SK-N-SH treated with all-trans-retinoic acid at 6 μM for 48 hours (cell line): ENCODE measurements around the gene FAM83E.

Experiments
- ATAC-seq: fragments of 200-7000 bp; cut with Tn5 transposase; 3 replicates; pipeline ENCODE4 v1.9.1; 2020; ENCODE audit warnings: mild to moderate bottlenecking, moderate library complexity
- ARNTL ChIP-seq: fragments of 450-650 bp; formaldehyde crosslinking; IDR thresholded peaks from 2 replicates; pipeline ENCODE4 v1.5.0; 2020; ENCODE audit warnings: low read depth, mild to moderate bottlenecking, moderate library complexity, borderline replicate concordance
- CSDC2 ChIP-seq: fragments of 250-450 bp; sonication (Bioruptor Pico); IDR thresholded peaks from 2 replicates; pipeline ENCODE4 v1.5.0; 2020; ENCODE audit warnings: mild to moderate bottlenecking, moderate library complexity
- ESRRG ChIP-seq: fragments of 250-450 bp; sonication (Bioruptor Pico); IDR thresholded peaks from 2 replicates; pipeline ENCODE4 v1.6.1; 2021; ENCODE audit warnings: mild to moderate bottlenecking
- GLIS3 ChIP-seq: fragments of 250-450 bp; sonication (Bioruptor Pico); IDR thresholded peaks from 2 replicates; pipeline ENCODE4 v1.5.0; 2020; ENCODE audit warnings: mild to moderate bottlenecking, moderate library complexity
- ISL1 ChIP-seq: fragments of 250-450 bp; sonication (Bioruptor Pico); IDR thresholded peaks from 2 replicates; pipeline ENCODE4 v2.1.2; 2022; ENCODE audit warnings: mild to moderate bottlenecking, moderate library complexity
- OSR1 ChIP-seq: fragments of 250-450 bp; sonication (Bioruptor Pico); IDR thresholded peaks from 2 replicates; pipeline ENCODE4 v1.8.0; 2022; ENCODE audit warnings: moderate library complexity, mild to moderate bottlenecking, inconsistent platforms
- PPARA ChIP-seq: fragments of 250-450 bp; sonication (Bioruptor Pico); IDR thresholded peaks from 2 replicates; pipeline ENCODE4 v1.5.0; 2020; ENCODE audit warnings: mild to moderate bottlenecking, borderline replicate concordance
- RARB ChIP-seq: fragments of 250-450 bp; sonication (Bioruptor Pico); IDR thresholded peaks from 2 replicates; pipeline ENCODE4 v1.8.0; 2021; ENCODE audit warnings: mild to moderate bottlenecking, moderate library complexity
- TCF4 ChIP-seq: fragments of 250-450 bp; sonication (Bioruptor Pico); IDR thresholded peaks from 2 replicates; pipeline ENCODE4 v1.8.0; 2021; ENCODE audit warnings: mild to moderate bottlenecking, moderate library complexity, borderline replicate concordance
- TOX ChIP-seq: fragments of 250-450 bp; sonication (Bioruptor Pico); IDR thresholded peaks from 2 replicates; pipeline ENCODE4 v1.8.0; 2021; ENCODE audit warnings: mild to moderate bottlenecking, moderate library complexity, borderline replicate concordance
- ZFP3 ChIP-seq: fragments of 250-450 bp; sonication (Bioruptor Pico); IDR thresholded peaks from 2 replicates; pipeline ENCODE4 v1.5.0; 2020; ENCODE audit warnings: mild to moderate bottlenecking, moderate library complexity
- ZFP30 ChIP-seq: fragments of 450-650 bp; formaldehyde crosslinking; IDR thresholded peaks from 2 replicates; pipeline ENCODE4 v1.5.0; 2022; ENCODE audit warnings: mild to moderate bottlenecking, moderate library complexity
- ZNF565 ChIP-seq: fragments of 450-650 bp; formaldehyde crosslinking; conservative IDR thresholded peaks from 2 replicates; pipeline ENCODE4 v1.5.0; 2020; ENCODE audit warnings: low read depth, mild to moderate bottlenecking, moderate library complexity
- ZNF70 ChIP-seq: fragments of 450-650 bp; formaldehyde crosslinking; IDR thresholded peaks from 2 replicates; pipeline ENCODE4 v1.5.0; 2020; ENCODE audit warnings: mild to moderate bottlenecking, moderate library complexity
- ZNF8 ChIP-seq: fragments of 450-650 bp; formaldehyde crosslinking; IDR thresholded peaks from 2 replicates; pipeline ENCODE4 v1.5.0; 2020; ENCODE audit warnings: mild to moderate bottlenecking, moderate library complexity
- TF ChIP-seq, protein P1 (sequence below): fragments of 250-450 bp; sonication (Bioruptor Pico); IDR thresholded peaks from 2 replicates; pipeline ENCODE4 v1.5.1; 2021; ENCODE audit warnings: mild to moderate bottlenecking, moderate library complexity
- TF ChIP-seq, protein P2 (sequence below): fragments of 250-450 bp; sonication (Bioruptor Pico); IDR thresholded peaks from 2 replicates; pipeline ENCODE4 v1.8.0; 2021; ENCODE audit warnings: low read depth, mild to moderate bottlenecking, moderate library complexity, borderline replicate concordance
- TF ChIP-seq, protein P3 (sequence below): fragments of 250-450 bp; sonication (Bioruptor Pico); IDR thresholded peaks from 2 replicates; pipeline ENCODE4 v1.5.1; 2020; ENCODE audit warnings: low read depth, mild to moderate bottlenecking, moderate library complexity
- TF ChIP-seq, protein P4 (sequence below): fragments of 250-450 bp; sonication (Bioruptor Pico); IDR thresholded peaks from 2 replicates; pipeline ENCODE4 v1.5.0; 2020; ENCODE audit warnings: mild to moderate bottlenecking, moderate library complexity

FAM83E gene

DNA sequence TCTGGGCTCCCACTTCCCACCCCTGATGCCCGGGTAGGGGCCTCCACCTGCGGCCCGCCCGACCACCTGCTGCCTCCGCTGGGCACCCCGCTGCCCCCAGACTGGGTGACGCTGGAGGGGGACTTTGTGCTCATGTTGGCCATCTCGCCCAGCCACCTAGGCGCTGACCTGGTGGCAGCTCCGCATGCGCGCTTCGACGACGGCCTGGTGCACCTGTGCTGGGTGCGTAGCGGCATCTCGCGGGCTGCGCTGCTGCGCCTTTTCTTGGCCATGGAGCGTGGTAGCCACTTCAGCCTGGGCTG is 14.4 kb upstream of the FAM83E start:
- TF ChIP-seq, protein P1, sequence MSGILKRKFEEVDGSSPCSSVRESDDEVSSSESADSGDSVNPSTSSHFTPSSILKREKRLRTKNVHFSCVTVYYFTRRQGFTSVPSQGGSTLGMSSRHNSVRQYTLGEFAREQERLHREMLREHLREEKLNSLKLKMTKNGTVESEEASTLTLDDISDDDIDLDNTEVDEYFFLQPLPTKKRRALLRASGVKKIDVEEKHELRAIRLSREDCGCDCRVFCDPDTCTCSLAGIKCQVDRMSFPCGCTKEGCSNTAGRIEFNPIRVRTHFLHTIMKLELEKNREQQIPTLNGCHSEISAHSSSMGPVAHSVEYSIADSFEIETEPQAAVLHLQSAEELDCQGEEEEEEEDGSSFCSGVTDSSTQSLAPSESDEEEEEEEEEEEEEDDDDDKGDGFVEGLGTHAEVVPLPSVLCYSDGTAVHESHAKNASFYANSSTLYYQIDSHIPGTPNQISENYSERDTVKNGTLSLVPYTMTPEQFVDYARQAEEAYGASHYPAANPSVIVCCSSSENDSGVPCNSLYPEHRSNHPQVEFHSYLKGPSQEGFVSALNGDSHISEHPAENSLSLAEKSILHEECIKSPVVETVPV (CRISPR knock-in tag), result no peak
- TF ChIP-seq TOX, result no peak
- no peak for ATAC-seq

DNA sequence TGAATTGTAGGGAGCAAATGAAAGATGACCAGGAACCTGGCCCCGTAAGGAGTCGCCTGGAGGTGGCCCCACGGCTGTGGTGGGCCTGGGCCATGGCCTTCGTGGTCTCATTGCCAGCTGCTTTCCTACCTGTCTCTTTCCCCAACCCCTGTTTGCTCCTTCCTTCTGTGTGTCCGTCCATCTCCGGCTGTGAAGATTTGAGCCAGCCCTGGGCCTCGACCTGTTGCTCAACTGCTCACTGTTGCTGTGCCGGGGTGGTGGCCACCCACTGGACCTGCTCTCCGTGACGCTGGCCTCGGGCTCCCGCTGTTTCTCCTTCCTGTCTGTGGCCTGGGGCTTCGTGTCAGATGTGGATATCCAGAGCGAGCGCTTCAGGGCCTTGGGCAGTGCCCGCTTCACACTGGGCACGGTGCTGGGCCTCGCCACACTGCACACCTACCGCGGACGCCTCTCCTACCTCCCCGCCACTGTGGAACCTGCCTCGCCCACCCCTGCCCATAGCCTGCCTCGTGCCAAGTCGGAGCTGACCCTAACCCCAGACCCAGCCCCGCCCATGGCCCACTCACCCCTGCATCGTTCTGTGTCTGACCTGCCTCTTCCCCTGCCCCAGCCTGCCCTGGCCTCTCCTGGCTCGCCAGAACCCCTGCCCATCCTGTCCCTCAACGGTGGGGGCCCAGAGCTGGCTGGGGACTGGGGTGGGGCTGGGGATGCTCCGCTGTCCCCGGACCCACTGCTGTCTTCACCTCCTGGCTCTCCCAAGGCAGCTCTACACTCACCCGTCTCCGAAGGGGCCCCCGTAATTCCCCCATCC is 13.8 kb upstream of the FAM83E start:
- no peak for ATAC-seq
- TF ChIP-seq CSDC2 (no peak), ARNTL (CRISPR knock-in tag) (no peak), ISL1 (CRISPR knock-in tag) (no peak), ESRRG (CRISPR knock-in tag) (no peak)
- TF ChIP-seq, all 23 proteins: peak for 0

DNA sequence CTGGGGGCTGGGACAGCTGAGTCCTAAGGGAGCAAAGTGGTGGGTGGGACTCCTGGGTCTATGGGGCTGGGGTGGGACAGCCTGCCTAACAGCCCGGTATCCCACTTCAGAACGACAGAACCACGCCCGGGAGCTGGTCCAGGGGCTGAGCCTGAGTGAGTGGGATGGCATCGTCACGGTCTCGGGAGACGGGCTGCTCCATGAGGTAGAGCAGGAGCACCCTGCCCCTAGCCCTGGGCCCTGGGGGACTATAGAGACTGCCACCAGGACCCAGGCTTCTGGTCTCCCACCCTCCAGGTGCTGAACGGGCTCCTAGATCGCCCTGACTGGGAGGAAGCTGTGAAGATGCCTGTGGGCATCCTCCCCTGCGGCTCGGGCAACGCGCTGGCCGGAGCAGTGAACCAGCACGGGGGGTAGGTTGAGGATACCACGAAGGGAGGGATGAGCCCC is 13.0 kb upstream of the FAM83E start:
- ATAC-seq, result no peak
- TF ChIP-seq ZFP3 (no peak), ZFP30 (no peak), CSDC2 (no peak), ZNF8 (no peak), RARB (no peak)
- TF ChIP-seq, protein P2, sequence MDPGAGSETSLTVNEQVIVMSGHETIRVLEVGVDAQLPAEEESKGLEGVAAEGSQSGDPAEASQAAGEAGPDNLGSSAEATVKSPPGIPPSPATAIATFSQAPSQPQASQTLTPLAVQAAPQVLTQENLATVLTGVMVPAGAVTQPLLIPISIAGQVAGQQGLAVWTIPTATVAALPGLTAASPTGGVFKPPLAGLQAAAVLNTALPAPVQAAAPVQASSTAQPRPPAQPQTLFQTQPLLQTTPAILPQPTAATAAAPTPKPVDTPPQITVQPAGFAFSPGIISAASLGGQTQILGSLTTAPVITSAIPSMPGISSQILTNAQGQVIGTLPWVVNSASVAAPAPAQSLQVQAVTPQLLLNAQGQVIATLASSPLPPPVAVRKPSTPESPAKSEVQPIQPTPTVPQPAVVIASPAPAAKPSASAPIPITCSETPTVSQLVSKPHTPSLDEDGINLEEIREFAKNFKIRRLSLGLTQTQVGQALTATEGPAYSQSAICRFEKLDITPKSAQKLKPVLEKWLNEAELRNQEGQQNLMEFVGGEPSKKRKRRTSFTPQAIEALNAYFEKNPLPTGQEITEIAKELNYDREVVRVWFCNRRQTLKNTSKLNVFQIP, result no peak

DNA sequence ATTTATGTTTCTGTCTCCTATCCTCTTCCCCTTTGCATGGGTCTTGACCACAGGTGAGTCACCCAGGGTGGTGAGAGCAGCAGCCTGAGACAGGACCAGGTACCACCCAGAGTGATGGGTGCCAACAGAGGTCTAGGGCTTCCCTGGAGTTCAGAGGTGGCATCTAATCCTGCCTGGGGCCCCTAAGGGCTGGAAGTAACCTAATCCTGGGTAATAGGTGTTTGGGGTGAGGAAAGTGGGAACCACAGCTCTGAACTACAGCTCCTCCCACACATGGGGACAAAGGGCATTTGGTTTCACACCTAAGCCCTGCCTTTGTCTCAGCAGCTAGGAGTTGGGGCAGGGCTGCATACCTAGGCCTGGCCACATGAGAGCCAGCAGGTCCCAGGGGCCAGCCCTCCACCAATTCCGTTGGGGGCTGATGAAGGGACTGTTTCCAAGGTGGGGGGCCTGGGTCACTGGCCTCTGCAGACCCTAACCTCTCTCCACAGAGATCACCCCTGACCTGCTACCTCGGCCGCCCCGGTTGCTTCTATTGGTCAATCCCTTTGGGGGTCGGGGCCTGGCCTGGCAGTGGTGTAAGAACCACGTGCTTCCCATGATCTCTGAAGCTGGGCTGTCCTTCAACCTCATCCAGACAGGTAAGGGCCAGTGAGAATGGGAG is 12.5 kb upstream of the FAM83E start:
- TF ChIP-seq TOX, result no peak
- TF ChIP-seq ZNF8, result no peak
- no peak for TF ChIP-seq ESRRG (CRISPR knock-in tag)
- TF ChIP-seq PPARA, result no peak
- no peak for TF ChIP-seq ZNF565 (CRISPR knock-in tag)
- TF ChIP-seq RARB, result no peak
- no peak for TF ChIP-seq ZNF70 (CRISPR knock-in tag)
- TF ChIP-seq, protein P1 (CRISPR knock-in tag), result no peak
- TF ChIP-seq, protein P3, sequence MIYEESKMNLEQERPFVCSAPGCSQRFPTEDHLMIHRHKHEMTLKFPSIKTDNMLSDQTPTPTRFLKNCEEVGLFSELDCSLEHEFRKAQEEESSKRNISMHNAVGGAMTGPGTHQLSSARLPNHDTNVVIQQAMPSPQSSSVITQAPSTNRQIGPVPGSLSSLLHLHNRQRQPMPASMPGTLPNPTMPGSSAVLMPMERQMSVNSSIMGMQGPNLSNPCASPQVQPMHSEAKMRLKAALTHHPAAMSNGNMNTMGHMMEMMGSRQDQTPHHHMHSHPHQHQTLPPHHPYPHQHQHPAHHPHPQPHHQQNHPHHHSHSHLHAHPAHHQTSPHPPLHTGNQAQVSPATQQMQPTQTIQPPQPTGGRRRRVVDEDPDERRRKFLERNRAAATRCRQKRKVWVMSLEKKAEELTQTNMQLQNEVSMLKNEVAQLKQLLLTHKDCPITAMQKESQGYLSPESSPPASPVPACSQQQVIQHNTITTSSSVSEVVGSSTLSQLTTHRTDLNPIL (CRISPR knock-in tag), result no peak
- no peak for TF ChIP-seq GLIS3 (CRISPR knock-in tag)
- TF ChIP-seq ZFP3, result no peak
- no peak for TF ChIP-seq TCF4
- TF ChIP-seq, protein P4, sequence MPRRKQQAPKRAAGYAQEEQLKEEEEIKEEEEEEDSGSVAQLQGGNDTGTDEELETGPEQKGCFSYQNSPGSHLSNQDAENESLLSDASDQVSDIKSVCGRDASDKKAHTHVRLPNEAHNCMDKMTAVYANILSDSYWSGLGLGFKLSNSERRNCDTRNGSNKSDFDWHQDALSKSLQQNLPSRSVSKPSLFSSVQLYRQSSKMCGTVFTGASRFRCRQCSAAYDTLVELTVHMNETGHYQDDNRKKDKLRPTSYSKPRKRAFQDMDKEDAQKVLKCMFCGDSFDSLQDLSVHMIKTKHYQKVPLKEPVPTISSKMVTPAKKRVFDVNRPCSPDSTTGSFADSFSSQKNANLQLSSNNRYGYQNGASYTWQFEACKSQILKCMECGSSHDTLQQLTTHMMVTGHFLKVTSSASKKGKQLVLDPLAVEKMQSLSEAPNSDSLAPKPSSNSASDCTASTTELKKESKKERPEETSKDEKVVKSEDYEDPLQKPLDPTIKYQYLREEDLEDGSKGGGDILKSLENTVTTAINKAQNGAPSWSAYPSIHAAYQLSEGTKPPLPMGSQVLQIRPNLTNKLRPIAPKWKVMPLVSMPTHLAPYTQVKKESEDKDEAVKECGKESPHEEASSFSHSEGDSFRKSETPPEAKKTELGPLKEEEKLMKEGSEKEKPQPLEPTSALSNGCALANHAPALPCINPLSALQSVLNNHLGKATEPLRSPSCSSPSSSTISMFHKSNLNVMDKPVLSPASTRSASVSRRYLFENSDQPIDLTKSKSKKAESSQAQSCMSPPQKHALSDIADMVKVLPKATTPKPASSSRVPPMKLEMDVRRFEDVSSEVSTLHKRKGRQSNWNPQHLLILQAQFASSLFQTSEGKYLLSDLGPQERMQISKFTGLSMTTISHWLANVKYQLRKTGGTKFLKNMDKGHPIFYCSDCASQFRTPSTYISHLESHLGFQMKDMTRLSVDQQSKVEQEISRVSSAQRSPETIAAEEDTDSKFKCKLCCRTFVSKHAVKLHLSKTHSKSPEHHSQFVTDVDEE (CRISPR knock-in tag), result no peak
- no peak for TF ChIP-seq OSR1 (CRISPR knock-in tag)
- no peak for ATAC-seq
